Amniotic epithelial cell (primary cell): Measurements from ENCODE around the gene RBFOX1.

Experiments
- DNase-seq: peaks from one replicate; pipeline ENCODE4 v3.0.0-alpha.2; 2010; ENCODE audit warnings: low read depth

The RBFOX1 gene

DNA sequence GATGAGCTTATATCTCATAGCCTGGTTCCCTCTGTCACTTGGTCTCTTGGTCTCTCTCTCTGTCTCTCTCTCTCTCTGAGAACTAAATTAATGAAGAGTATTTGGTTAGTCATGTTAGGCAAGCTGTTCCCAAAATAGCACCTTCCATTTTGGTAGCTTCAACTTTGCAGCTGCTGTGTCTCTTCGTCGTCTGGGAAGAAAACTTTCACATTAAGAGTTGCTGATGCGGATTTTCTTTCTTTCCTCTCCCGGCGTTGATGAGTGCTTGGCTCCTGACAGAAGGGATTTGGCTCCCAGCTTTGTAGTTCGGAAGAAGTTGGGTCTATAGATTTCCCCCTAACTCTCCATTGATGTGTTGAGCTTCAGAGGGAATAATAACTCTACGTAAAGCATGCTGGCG lies at the start of gene RBFOX1:
RBFOX1 (plus strand) TSS at position 235 of the 400 bp plus-strand sequence.
- DNase-seq: no peak

DNA sequence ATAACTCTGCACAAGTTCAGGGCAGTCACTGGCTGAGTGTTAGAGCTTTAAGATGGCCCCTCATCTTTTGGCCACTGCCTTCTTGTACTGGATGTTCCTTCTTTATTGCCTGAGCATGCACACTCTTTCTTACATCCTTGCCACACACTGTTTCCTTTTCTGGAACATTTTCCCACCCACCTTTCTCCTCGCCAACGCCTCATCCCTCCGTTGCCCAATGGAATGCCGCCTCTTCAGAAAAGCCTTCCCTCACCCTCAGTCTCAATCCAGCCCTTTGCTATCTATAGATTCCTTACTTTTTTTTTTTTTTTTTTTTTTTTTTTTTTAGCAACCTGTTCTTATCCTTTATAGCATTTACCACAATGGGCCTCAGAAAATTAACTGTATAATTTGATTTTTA lies 47.9 kb upstream of the RBFOX1 start:
- no peak for DNase-seq

GRCh38 chr16:7285520-7285919 lies 47.1 kb upstream of the RBFOX1 start:
- no peak for DNase-seq

DNA sequence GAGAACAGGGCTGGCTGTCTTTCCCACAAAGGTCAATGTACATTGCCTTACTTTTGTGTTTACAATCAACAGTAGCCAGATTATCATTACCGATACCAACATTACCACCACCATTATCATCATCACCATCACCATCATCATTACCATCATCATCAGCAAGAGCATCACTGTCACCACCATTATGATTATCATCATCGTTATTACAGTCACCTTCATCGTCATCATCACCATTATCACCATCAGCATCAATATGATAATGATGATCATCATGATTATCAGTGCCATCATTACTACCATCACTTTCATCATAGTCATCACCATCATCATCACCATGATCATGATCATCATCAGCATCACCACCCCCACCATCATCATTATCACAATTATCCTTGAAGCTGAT lies 43.3 kb upstream of the RBFOX1 start:
- DNase-seq: no peak

- no peak for DNase-seq
These were observed 42.0 kb upstream of the RBFOX1 start for GRCh38 chr16:7290682-7291081.

DNA sequence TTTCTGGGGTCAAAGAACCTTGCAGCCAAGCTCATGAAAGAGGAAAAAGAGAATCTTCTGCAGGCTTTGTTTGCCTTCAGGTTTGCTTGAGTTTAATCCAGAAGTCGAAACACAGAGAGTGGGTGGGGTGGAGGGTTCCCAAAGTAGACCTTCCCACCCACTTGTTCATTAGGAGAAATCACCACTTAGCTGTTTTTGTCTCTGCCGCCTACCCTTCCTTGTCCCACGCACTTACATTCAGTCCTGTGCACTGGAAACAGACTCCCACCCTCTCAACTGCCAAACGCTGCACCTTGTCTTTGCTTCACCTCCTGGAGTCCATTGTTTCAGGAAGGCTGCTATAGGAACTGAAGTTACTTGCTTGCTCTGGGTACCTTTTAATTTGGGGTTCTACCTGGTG lies 38.6 kb upstream of the RBFOX1 start:
- no peak for DNase-seq

- no peak for DNase-seq
These were observed 29.5 kb upstream of the RBFOX1 start for GRCh38 chr16:7303052-7303610.

GRCh38 chr16:7303660-7304200 lies 28.9 kb upstream of the RBFOX1 start:
- no peak for DNase-seq

DNA sequence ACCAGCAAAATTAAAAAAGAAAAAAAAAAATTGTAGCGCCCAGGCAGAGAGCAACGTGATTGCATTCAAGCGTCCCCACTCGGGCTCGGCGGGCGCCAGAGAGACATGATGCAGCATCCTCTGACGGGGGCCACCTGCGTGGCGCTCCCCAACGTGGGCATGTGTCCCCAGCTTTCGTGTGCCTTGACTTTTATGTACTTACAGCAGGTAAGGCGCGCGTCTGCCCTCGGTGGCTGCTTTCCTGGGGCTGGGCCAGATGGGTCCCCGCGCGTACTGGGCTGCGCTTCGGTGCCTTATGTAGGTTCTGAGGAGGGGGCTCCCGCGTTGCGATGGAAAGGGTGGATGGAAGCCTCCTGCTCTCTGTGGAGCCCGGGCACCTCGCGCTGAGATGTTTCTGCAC lies 28.4 kb upstream of the RBFOX1 start:
- no peak for DNase-seq

GRCh38 chr16:7304958-7305357 lies 27.7 kb upstream of the RBFOX1 start:
- DNase-seq: no peak

- DNase-seq: no peak
These were observed 19.5 kb upstream of the RBFOX1 start for GRCh38 chr16:7313170-7313569.

DNA sequence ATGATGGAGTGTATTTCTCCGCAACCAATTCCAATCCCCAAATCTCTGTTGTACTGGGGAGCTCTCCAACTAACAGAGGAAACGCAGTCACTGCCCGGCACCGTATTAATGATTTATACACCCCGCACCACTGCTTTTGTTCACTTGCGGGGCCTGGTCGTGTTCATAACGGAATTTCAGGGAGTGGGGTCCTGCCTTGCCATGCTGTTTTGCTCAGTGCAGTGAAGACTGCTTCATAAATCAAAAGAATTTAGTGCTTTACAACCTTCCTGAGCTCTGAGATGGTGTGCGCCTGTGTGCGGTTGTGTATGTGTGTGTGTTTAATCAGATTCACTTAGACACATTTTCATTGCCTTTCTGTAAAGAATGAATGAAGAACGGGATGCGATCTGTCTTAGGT lies 18.5 kb upstream of the RBFOX1 start:
- DNase-seq: no peak

DNA sequence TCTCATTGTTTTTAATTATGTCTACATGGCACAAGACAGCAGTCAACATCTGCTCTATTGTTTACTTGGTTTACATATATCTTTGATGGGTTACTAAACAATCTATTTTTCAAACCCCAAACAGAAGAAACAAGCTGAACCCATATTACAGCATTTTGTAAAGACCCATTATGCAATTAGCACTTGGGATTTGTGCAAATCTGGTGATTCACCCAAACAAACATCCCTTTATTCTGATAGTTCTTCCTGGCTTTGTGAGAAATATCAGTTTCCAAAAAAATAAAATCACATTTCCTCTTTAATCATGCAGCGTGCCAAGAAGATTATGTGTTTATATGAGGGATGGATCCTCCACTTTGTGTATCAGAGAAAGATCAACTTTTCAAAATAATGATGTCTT lies 16.8 kb upstream of the RBFOX1 start:
- DNase-seq: no peak

DNA sequence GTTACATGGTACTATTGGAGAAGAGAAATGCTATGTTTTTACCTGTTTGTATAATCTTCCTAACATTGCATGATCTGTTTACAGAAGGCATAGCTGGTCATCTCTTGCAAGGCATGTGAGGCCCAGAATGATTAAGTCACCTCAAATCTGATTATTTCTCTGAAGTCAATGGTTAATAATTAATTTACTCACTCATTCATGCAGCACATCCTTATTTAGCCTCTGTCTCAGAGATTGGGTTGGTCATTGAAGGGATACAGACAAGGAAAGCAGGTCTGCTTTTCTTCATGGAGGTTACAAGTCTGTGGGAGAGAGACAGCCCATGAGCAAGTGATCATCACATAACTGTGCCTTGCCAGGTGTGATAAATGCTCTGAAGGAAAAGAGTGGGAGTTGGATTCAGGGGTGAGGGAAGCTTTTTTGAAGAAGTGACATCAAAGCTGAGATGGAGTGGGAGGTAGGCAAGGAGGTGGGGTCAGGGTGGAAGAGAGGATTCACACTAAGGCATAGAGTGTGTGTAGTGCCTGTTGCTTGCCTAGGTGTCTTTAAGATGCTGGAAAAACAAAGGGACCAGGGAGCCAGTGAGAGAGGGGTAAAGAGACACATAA lies 16.3 kb upstream of the RBFOX1 start:
- no peak for DNase-seq

- no peak for DNase-seq
These were observed 14.7 kb upstream of the RBFOX1 start for GRCh38 chr16:7317982-7318381.

GRCh38 chr16:7318686-7319085 lies 14.0 kb upstream of the RBFOX1 start:
- DNase-seq: no peak

DNA sequence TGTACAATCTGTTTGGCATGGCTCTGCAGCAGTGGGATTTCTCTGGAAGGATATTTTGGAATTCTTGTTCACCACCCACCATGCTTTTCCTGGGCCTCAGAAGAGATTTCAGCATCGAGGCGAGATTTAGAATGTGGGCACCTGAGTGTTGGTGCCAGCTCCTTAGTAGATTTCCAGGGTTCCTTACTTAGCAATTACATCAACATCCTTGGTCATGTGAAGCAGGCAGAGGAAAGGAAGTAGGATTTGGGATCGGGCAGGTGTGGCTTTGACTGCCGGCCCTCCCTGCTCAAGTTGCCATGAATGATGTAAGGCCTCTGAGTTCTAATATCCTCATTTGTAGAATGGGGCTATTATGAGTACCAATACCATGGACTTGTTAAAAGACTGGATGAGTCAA lies 13.1 kb upstream of the RBFOX1 start:
- DNase-seq: no peak

DNA sequence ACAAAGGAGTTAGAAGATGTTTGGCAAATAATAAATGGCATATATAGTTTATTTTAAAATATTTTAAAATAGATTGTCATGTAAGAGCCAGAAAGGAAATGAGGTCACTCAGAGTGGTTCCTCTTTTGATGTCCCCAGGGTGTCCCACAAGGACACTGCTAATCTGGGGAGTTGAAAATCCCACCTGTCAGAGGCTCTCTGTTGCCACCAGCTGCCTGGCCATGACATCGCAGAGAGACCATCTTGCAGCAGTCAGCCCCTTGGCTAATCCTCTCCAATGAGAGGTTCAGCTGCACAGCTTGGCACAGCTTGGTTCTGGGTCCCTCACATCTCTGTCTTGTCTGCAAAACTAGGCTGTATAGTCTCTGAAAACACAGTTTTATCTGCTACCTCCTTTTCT lies 11.0 kb upstream of the RBFOX1 start:
- DNase-seq: no peak

DNA sequence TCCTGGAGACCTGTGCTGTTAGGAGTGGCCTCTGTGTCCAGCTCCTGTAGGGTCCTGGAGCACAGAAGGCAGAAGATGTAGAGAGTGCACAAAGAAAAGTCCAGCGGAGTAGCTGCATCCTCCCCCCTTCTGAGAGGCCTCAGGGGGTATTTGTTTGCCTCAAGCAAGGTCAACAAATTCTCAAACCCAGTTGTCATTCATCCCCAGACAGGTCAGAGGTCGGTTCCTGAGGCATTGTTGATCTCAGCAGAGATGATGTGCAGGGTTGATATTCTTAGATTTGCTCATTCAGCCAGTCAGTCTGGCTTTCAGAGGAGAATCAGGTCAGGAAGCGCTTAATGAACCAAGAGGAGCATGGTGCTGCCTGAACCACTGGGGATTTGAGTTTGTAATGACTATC lies 8.3 kb upstream of the RBFOX1 start:
- no peak for DNase-seq

GRCh38 chr16:7325834-7326233 lies 6.8 kb upstream of the RBFOX1 start:
- DNase-seq: no peak

DNA sequence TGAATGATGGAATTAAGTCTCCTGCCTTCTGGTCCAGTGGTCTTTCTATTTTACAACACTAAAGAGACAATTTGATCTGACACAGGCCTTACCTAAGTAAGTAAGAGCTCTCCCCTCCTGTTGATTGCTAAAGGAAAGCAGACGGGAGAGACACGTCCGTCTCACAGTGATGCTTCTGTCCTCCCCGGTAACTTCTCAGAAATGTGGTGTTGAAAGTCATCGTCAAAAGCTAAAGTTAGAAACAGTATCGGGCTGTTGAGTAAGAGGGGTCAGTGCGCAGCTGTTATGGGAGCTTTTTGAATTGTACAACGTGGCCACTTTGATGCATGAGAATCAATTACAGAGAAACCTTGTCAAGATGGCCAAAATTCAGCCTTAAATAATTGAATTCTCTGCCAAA lies 1.9 kb upstream of the RBFOX1 start:
- no peak for DNase-seq

- DNase-seq: no peak
These were observed 648 bp upstream of the RBFOX1 start for GRCh38 chr16:7331997-7332396.

DNA sequence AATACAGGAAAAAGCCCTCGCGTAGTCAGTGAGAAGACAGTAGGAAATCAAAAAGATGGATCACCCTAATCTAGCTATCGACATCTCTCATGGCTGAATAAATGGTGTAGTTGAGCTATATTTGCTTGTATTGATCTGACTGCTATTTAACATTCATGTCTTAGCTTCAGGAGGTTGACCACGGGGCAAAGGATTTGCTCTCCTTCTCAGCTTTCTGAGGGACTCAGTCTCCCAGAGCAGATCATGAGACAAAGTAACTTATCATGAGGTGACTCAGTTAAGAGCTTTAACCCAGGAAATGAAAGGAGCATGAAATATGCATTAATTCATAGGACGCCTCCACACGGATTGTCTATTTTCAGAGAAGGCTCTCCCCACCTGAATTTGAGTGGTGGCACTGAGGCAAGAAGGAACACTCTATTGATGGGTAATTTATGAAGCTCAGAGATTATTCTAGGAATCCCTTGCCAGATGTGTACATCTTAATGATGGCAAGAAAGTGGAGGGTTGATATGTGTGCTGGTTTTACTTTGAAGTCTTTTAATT lies 608 bp downstream of the RBFOX1 start:
- DNase-seq: no peak
